HUES48 (cell line): ENCODE data around the gene SLMAP.

Experiments used
- H3K27ac ChIP-seq: one replicate; pipeline ENCODE4 v1.7.0; 2013; ENCODE audit warnings: low read depth, low read length, inconsistent platforms
- H3K27me3 ChIP-seq: 2 replicates; pipeline ENCODE4 v1.6.1; 2013; ENCODE audit warnings: mild to moderate bottlenecking, low read length; ENCODE audit not compliant: control insufficient read depth, insufficient read depth
- H3K36me3 ChIP-seq: 2 replicates; pipeline ENCODE4 v1.6.1; 2013; ENCODE audit warnings: low read length; ENCODE audit not compliant: control insufficient read depth, insufficient read depth
- H3K4me1 ChIP-seq: 2 replicates; pipeline ENCODE4 v1.6.1; 2013; ENCODE audit warnings: mild to moderate bottlenecking, low read length; ENCODE audit not compliant: control insufficient read depth, insufficient read depth
- H3K4me3 ChIP-seq: 2 replicates; pipeline ENCODE4 v1.5.1; 2013; ENCODE audit warnings: mild to moderate bottlenecking, low read depth, low read length
- H3K9ac ChIP-seq: 2 replicates; pipeline ENCODE4 v1.6.1; 2013; ENCODE audit warnings: mild to moderate bottlenecking, low read depth, low read length, moderate library complexity
- H3K9me3 ChIP-seq: 2 replicates; pipeline ENCODE4 v1.6.1; 2013; ENCODE audit warnings: low read length; ENCODE audit not compliant: control insufficient read depth, insufficient read depth

The SLMAP gene

GRCh38 chr3:57949785-57950615 lies 193.9 kb downstream of the SLMAP start:
- H3K4me3 ChIP-seq: no peak overlapping the region
- no peaks in the 10 kb centered on the region for H3K27me3 ChIP-seq
- no peaks in the 10 kb centered on the region for H3K36me3 ChIP-seq
- H3K27ac ChIP-seq: no peak overlapping the region
- H3K9me3 ChIP-seq: no peaks in the 10 kb centered on the region
- H3K4me1 ChIP-seq: peaks cover 25% of the 10 kb centered on the region
- no peak overlapping the region for H3K9ac ChIP-seq

- H3K27me3 ChIP-seq: no peaks in the 10 kb centered on the region
- H3K4me3 ChIP-seq: no peak overlapping the region
- H3K9me3 ChIP-seq: no peaks in the 10 kb centered on the region
- peak overlapping the region; percentile 45 for H3K27ac ChIP-seq
- H3K36me3 ChIP-seq: no peaks in the 10 kb centered on the region
- H3K9ac ChIP-seq: no peak overlapping the region
- peaks cover 25% of the 10 kb centered on the region for H3K4me1 ChIP-seq
Observed at GRCh38 chr3:57951066-57951882, 195.2 kb downstream of the SLMAP start.

- Histone ChIP-seq H3K27ac (peak overlapping the region; percentile 49), H3K27me3 (no peaks in the 10 kb centered on the region), H3K9me3 (no peaks in the 10 kb centered on the region), H3K9ac (no peak overlapping the region), H3K36me3 (no peaks in the 10 kb centered on the region), H3K4me1 (peaks cover 25% of the 10 kb centered on the region), H3K4me3 (no peak overlapping the region)
Observed at GRCh38 chr3:57952208-57952631, 196.1 kb downstream of the SLMAP start.

- Histone ChIP-seq H3K27ac (peak overlapping the region; percentile 49), H3K4me3 (no peak overlapping the region), H3K27me3 (no peaks in the 10 kb centered on the region), H3K9me3 (no peaks in the 10 kb centered on the region), H3K9ac (no peak overlapping the region), H3K36me3 (no peaks in the 10 kb centered on the region), H3K4me1 (peaks cover 25% of the 10 kb centered on the region)
Observed at GRCh38 chr3:57952651-57953050, 196.5 kb downstream of the SLMAP start.

DNA sequence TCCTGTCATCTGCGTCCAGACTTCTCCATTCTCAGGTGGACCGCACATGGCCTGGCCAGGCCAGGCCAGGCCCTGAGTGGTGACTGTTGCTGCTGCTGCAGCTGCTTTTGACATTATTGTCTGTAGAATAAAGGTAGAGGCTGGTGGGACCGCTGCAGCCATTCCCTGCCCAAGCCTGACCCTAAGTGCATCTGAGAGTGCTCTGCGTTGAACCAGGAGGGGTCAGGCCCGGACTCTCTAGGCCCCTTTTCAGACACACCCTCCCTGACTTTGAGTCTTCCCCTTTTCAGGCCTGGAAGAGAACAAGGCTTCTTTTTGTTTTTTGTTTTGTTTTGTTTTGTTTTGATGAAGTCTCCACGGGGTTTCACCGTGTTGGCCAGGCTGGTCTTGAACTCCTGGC lies 197.5 kb downstream of the SLMAP start:
- H3K9me3 ChIP-seq: no peaks in the 10 kb centered on the region
- peaks cover 17% of the 10 kb centered on the region for H3K4me1 ChIP-seq
- no peak overlapping the region for H3K4me3 ChIP-seq
- H3K27ac ChIP-seq: peak overlapping the region; percentile 49
- H3K27me3 ChIP-seq: no peaks in the 10 kb centered on the region
- no peak overlapping the region for H3K9ac ChIP-seq
- H3K36me3 ChIP-seq: no peaks in the 10 kb centered on the region

GRCh38 chr3:57956119-57956832 lies 200.2 kb downstream of the SLMAP start:
- no peaks in the 10 kb centered on the region for H3K9me3 ChIP-seq
- no peak overlapping the region for H3K9ac ChIP-seq
- peaks cover 10% of the 10 kb centered on the region; the same call in 1 of the 2 replicates for H3K4me1 ChIP-seq
- H3K27me3 ChIP-seq: no peaks in the 10 kb centered on the region
- no peak overlapping the region for H3K27ac ChIP-seq
- no peak overlapping the region for H3K4me3 ChIP-seq
- no peaks in the 10 kb centered on the region for H3K36me3 ChIP-seq

- Histone ChIP-seq H3K27me3 (no peaks in the 10 kb centered on the region), H3K4me3 (no peak overlapping the region), H3K27ac (no peak overlapping the region), H3K9me3 (no peaks in the 10 kb centered on the region), H3K4me1 (peaks cover 7% of the 10 kb centered on the region; the same call in 1 of the 2 replicates), H3K36me3 (no peaks in the 10 kb centered on the region), H3K9ac (no peak overlapping the region)
Observed at GRCh38 chr3:57956833-57957174, 200.7 kb downstream of the SLMAP start.

GRCh38 chr3:57957824-57958223 lies 201.7 kb downstream of the SLMAP start:
- H3K9ac ChIP-seq: no peak overlapping the region
- H3K4me3 ChIP-seq: no peak overlapping the region
- H3K27me3 ChIP-seq: no peaks in the 10 kb centered on the region
- no peaks in the 10 kb centered on the region for H3K4me1 ChIP-seq
- no peaks in the 10 kb centered on the region for H3K9me3 ChIP-seq
- H3K36me3 ChIP-seq: no peaks in the 10 kb centered on the region
- H3K27ac ChIP-seq: no peak overlapping the region

DNA sequence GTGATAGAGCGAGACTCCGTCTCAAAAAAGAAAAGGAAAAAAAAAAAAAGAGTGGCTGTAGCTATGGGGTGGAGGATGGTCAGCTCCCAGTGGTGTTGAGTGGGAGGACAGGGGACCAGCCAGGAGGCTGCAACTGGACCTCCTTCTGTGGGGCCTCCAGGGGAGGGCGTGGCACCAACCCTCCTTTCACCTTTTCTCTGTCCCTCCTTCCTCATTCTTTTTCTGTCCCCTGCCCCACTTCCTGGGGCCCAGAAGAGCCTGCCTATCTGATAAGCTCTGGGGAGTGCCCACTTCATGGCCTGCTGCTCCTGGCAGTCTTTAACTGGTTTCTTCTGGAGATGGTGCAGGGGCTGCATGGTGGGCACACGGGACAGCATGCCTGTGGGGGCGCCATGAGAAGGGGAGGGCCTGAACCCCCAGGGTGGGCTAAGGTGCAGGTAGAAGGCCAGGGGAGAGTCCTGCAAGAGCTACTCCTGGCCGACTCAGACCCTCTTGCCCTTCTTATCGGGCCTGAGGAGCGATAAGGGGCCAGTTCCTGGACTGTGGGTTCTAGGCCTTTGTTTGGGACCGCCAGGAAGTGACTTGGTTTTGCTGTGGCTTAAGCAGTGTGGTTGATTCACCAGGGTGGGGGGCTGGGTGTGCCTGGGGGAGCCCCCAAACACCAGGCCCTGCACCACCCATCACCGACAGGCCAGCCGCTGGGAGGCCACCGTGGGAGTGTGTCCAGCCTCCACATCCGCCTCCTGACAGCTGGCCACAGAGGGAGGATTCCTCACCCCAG lies 202.7 kb downstream of the SLMAP start:
- Histone ChIP-seq H3K4me3 (no peak overlapping the region), H3K27me3 (no peaks in the 10 kb centered on the region), H3K27ac (no peak overlapping the region), H3K4me1 (no peaks in the 10 kb centered on the region), H3K9ac (no peak overlapping the region), H3K36me3 (no peaks in the 10 kb centered on the region), H3K9me3 (no peaks in the 10 kb centered on the region)

DNA sequence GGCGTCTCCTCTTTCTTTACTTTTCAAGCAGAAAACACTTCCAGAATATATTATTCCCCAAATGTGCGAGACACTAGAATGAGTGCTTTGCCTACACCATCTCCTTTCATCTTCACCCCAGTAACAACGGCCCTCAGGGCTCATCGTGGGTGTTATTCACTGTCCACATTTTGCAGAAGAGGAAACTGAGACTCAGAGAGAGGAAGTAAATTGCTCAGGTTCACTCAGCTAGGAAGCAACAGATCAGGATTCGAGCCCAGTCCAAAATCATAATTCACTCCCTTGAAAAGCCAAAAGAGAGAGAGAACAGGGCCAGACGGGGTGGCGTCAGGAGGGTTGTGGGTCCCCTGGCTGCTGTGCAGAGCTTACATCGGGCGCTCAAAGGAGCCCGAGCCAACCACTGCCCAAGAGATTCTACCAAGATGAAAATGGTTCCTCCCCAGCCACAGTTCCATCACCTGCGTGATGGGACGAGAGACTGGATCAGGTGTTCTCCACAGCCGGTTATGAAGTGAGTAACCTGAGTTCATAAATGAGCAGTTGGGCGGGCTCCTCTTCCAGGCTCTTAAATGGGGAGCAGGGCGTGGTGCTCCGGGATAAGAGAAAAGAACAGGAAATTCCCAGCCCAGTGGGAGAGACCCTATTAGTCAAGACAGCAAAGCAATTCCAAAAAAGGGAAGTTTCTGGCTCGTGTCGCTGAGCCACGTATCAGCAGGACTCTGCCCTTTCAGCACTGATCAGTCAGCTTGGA lies 203.5 kb downstream of the SLMAP start:
- H3K36me3 ChIP-seq: no peaks in the 10 kb centered on the region
- H3K27me3 ChIP-seq: no peaks in the 10 kb centered on the region
- peak overlapping the region; percentile 59 for H3K27ac ChIP-seq
- no peaks in the 10 kb centered on the region for H3K9me3 ChIP-seq
- H3K4me1 ChIP-seq: no peaks in the 10 kb centered on the region
- H3K4me3 ChIP-seq: no peak overlapping the region
- no peak overlapping the region for H3K9ac ChIP-seq
